ENCODE data around the gene TAPT1. TPM values are rescaled to one million over a fixed set of nuclear protein-coding genes. Genes with fewer than 3 reads are reported as not detected.

Gene TAPT1
- total and polyA plus RNA-seq, 9 of the 15 experiments (the other 6 are each of a cell fraction or from before 2014, with no cell fraction given), result 1.6 to 36.7 (median 20.7) TPM

GRCh38 chr4:16235209-16235608 lies 8.9 kb upstream of the TAPT1 start (continued):
- TF ChIP-seq REST (IDR thresholded peaks at IDR 0.05; ENCODE audit: borderline replicate concordance) (no peak), REST (CRISPR knock-in tag; IDR thresholded peaks at IDR 0.05; ENCODE audit: low read depth) (no peak), KLF1 (tag; IDR thresholded peaks at IDR 0.05) (no peak), ZNF316 (IDR thresholded peaks at IDR 0.05) (no peak), ZNF124 (CRISPR knock-in tag; IDR thresholded peaks at IDR 0.05) (no peak), HDAC3 (IDR thresholded peaks at IDR 0.05; ENCODE audit: borderline replicate concordance, partially characterized antibody) (no peak), PKNOX1 (IDR thresholded peaks at IDR 0.05) (no peak), CTCFL (IDR thresholded peaks at IDR 0.05; ENCODE audit: borderline replicate concordance, insufficient read depth, low read depth, low read length, poor library complexity, severe bottlenecking) (no peak), SMAD2 (IDR thresholded peaks at IDR 0.05; ENCODE audit: low read depth, low read length) (no peak), ZNF277 (CRISPR knock-in tag; IDR thresholded peaks at IDR 0.05; ENCODE audit: borderline replicate concordance) (no peak)
- TF ChIP-seq, protein P1, sequence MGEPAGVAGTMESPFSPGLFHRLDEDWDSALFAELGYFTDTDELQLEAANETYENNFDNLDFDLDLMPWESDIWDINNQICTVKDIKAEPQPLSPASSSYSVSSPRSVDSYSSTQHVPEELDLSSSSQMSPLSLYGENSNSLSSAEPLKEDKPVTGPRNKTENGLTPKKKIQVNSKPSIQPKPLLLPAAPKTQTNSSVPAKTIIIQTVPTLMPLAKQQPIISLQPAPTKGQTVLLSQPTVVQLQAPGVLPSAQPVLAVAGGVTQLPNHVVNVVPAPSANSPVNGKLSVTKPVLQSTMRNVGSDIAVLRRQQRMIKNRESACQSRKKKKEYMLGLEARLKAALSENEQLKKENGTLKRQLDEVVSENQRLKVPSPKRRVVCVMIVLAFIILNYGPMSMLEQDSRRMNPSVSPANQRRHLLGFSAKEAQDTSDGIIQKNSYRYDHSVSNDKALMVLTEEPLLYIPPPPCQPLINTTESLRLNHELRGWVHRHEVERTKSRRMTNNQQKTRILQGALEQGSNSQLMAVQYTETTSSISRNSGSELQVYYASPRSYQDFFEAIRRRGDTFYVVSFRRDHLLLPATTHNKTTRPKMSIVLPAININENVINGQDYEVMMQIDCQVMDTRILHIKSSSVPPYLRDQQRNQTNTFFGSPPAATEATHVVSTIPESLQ (CRISPR knock-in tag; IDR thresholded peaks at IDR 0.05), result no peak

All from K562 (cell line).